Forelimb muscle (tissue), 1 donor: ENCODE data around the gene PDE11A. TPM values are rescaled to one million over a fixed set of nuclear protein-coding genes. Genes with fewer than 3 reads are reported as not detected.
"Not testable (repeated sequence)": the region's sequence is repeated elsewhere in the genome, so short reads cannot be mapped to it uniquely, and the experiment has no call there.

Source experiments
- DNase-seq: peaks from one replicate; pipeline ENCODE4 v3.0.0-alpha.2; 2013; ENCODE audit warnings: low read depth
- polyA plus RNA-seq: library from polyadenylated mRNA; unstranded; fragments of 120-200 nt; gene quantifications from one replicate; pipeline ENCODE4 v1.2.1, GENCODE V29; 2013; ENCODE audit not compliant: insufficient read length

PDE11A gene
- polyA plus RNA-seq, 1 donor: 1.00 TPM

DNA sequence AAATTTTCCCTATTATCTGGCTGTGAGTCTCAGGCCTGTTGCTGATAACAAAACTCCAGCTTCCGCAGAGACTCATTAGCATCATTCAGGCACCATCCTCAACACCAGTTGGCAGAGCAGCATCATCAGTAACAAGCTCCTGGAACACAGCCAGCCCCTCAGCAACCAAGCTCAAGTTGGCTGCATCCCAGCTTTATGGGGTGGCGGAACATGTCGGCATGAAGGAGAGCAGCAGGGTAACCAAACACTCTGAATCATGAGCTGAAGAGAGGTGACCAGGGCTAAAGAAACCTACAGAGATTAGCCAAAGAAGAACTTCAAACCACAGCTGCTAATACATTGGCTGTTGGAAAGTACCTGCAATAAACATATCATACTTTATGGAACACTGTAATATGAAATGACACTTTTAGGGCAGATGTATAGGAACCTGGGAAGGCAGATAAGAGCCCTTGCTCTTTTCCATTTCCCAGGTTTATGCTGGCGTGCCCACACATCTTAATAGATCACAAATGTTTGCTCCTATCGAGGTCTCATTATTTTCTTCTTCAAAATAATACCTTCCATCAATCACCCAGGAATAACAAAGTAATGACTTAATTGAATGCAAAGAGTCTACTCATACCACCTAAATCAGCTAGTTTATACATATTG is 63.8 kb downstream of the PDE11A start:
- no peak for DNase-seq

DNA sequence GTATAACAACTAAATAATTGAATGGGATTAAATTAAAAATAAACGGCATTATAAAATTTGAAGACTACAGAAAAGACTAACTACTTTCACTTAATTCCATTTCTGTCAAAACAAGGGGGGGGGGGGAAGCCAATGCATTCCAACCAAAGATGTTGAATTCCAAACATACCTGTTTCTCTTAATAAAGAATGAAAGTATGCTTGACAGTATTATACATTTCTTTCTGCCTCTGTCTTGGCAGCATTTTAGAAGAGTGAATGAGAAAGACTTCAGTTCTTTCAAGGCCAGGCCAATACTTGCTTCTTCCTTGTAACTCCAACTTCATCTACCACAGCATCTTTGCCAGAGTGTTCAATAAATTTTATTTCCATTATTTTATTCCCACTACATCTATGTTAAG is 65.9 kb downstream of the PDE11A start:
- no peak for DNase-seq

DNA sequence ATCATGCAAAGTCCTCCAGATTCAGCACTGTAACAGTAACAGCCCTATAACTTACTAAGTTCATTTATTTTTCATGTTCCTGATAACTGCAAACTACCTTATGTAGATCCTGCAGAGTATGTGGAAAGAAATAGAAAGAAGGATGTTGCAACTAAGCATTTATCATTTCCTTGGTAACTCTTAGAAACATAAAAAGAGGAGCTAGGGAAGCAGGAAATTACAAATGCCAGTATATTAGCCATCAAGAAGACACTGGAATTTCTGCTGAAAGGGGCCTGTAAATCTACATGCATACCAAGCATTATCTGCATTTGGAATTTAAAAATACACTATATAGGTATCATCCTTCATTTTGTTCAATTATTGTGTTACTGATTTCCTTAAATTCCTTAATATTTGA is 66.8 kb downstream of the PDE11A start:
- DNase-seq: no peak

DNA sequence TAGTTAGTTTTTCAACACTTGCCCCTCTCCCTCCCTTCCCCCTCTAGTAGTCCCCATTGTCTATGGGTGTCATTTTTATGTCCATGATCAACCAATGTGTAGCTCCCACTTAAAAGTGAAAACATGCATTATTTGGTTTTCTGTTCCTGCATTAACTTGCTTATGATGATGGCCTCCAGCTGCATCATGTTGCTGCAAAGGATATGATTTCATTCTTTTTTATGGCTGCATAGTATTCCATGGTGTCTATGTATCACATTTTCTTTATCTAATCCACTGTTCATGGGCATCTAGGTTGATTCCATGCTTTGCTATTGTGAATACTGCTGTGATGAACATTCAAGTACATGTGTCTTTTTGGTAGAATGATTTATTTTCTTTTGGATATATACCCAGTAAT is 70.5 kb downstream of the PDE11A start:
- DNase-seq: no peak

DNA sequence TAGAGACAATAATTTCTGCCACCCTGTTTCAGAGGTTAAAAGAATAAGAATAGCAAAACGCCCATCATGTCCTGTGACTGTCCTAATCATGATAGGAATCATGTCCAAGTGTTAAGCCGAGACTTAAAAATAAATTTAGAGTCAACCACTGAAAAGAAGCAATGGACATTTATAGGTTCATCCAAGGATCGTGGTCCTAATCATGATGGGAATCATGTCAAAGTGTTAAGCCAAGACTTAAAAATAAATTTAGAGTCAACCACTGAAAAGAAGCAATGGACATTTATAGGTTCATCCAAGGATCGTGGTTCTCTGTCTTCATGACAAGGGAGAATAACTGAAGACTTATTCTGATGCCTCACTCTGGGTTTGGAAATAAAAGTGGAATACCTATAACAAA is 73.6 kb downstream of the PDE11A start:
- DNase-seq: no peak

DNA sequence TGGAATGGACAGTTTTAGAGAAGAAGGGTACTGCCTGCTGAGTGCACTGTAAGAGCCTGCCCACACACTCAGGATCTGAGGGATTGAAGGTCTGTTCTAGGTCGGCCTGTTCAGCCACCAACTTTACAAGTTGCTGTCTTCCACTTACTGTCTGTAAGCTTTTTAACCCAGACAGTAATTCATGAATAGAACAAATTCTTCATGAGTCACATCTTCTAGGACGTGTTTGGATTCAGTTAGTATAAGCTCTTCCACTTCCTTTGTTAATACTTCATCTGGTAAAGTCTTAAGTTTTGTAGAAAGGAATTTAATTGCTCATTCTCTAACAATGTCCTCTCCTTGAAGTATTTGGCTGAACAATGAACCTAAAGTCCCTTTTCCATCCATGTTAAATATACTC is 74.6 kb downstream of the PDE11A start:
- DNase-seq: no peak

DNA sequence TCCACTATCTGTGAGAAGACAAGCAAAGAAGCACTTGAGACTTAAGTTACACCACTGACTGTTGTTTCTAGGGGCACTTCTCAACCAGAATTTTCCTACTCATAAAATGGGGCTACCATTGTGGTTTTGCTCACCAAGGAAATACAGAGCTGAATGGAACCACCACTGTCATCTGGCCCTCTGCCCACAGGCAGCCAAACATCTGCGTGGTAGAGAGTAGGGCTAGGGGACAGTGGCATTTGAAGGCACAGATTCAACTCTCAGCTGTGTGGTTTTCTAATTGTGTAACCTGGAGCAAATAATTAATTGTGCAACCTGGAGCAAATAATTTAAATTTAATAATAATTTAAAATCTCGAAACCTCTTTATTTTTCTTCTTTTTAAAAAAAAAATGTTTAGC is 79.6 kb downstream of the PDE11A start:
- no peak for DNase-seq

DNA sequence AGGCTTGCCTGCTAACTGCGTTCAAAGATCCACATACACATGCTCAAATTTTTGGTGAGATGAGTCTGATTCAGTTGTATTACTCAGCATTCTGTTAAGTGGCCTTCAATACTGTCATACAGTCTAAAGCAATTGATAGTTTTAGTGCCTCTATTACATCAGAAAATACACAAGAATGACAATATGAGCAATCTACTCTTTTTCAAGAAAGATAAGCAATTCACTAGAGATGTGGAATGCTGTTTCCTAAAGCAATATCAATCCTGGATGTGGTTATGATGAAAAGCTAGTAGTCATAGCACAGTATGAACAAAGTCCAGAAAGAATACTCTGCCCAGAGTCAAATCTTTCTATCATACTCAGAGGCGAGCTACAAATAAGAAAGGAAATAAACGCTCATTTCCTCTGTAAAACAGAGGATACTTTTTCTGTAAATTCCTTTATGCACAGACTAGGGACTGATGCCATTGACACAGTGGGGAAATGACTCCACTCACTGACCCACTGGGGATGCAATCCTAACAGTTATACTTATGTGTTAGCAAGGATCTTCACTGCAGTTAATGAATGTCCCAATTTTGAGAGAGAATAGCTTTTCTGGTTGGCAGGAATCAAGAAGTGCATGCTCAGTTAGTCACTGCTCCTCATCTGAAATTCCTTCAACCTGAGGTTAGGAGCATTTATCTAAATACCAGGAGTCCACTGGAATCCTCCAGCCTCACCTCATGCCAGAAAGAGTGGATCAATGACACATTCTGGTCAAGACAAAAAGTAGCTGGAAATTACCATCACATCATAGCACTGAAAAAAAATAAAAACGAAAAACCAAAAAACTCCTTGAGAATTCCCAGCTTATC is 83.3 kb downstream of the PDE11A start:
- no peak for DNase-seq

DNA sequence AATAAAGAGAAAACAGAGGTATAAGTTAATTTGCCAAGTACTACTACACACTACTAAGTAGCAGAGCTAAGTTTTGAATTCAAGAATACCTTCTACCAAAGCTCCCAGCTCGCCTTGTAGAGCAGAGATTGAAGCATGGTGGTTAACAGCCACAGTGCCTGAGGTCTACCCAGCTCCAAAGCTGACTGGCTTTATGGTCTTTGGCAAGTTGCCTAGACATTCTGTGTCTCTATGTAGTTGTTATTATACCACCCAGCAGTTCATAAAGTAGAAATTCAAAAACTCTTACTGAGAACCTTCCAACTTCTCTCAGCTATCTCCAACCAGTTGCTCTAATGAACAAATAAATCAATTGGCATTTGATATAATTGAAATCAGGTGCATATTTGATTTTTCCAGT is 87.8 kb downstream of the PDE11A start:
- DNase-seq: no peak

DNA sequence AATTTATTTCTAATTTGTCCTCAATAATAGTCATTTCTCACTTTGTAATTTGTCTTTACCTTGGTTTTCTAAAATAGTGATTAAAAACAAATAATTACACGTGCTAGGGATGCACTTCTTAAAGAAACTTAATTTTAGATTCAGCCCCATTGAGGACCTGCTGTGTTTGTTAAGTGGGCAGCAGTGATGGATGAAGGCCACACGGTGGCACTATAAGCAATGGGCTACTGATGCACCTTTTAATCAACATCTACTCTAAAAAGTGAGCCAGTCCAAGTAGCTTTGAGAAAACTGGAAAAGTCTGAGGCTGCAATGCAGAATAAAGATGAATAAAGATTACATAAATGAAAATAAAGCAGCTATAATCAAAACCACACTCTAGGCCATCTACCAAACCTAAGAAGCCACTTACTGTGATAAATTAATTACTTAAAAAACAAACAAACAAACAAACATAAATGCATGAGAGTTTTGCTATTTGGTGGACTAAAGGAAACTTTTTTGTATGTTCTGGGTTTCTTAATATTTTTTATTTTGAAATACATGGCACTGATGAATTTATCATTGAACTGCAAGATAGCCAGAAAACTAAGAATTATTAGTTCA is 89.3 kb downstream of the PDE11A start:
- DNase-seq: no peak

DNA sequence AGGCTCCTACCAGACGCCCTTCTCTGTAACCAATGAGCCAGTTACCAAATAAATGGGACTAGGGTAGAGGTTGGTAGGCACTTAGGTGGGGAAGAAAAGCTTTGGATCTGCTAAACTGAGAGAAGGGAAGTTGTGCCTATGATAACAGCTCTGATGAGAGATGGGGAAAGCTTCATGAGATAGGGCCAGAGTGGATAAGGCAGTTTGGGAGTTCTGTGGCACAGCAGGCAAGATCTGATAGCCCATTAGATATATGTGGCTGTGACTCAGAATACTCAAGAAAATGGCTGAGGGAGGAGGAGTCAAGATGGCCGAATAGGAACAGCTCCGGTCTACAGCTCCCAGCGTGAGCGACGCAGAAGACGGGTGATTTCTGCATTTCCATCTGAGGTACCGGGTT is 99.8 kb downstream of the PDE11A start:
- no peak for DNase-seq

DNA sequence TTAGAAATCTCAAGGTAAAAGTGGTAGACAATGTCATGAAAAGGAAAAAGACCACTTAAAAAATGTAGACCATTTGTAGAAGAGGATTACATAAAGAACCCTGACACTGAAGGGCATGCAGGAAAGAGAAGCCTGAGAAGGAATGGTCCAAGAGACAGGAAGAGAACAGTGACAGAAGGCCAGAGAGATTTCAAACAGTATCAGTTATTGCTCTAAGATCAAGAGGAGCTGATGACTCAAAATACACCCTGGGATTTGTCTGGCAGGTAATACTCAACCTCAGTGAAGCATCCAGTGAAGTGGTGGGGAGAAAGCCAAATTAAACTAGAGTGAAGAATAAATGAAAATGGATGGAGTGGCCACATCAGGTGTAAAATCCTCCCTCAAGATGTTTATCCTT is 100.5 kb downstream of the PDE11A start:
- DNase-seq: no peak

DNA sequence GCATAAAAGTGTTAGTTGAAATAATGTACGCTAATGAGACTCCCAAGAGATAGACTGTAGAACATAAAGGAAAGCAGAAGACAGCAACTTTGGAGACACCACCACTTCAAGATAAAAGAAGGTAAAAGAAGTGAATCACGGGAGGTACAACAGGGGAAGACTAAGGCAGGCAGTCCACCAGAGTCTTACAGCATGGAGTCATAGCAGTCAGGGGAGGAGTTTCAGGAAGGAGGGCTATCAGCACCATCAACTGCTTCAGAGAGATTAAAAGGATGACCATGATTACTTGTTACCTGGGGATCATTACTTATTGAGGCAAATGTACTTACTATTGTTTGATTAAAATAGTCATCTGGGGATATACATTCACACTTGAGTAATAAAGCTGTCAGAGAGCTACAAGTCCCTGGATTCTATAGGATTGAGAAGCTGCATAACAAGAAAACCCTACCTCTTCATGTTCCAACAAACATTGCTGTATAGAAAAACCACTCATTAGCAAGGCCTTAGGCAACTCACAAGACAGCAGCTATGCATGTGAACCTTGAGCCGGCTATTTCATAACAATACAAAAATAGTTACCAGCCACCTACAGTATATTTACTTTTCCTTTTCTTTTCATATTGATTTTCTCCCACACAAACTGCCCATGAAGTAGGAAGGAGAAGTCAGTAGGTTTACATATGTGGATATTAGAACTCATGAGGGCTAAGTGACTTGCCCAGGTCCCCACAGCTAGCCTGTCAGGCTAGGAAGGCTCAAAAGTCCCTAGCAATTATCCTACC is 101.7 kb downstream of the PDE11A start:
- no peak for DNase-seq

DNA sequence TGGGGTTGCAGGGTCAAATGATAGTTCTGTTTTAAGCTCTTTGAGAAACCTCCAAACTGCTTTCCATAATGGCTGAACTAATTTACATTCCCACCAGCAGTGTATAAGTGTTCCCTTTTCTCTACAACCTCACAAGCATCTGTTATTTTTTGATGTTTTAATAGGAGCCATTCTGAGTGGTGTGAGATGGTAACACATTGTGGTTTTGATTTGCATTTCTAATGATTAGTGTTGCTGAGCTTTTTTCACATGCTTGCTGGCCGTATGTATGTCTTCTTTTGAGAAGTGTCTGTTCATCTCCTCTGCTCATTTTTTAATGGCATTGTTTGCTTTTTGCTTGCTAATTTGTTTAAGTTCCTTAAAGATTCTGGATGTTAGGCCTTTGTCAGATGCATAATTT is 107.7 kb downstream of the PDE11A start:
- no peak for DNase-seq

DNA sequence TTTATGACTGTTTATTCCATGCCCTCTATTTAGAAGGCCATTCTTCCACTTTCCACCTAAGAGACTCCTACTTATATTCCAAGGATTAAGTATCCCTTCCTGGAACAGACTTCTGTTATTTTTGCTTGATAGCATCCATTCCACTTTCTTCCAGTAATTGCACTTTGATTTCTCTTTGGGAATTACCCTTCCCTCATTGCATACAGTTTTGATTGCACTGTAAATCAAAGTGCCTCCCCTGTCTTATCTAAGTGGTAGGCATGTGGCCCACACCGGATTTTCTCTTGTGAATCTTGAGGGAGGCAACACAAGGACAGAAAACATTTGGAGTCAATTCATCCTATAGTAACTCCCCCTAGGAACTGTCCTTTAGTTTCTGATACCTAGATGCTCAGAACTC is 120.4 kb downstream of the PDE11A start:
- DNase-seq: no peak

DNA sequence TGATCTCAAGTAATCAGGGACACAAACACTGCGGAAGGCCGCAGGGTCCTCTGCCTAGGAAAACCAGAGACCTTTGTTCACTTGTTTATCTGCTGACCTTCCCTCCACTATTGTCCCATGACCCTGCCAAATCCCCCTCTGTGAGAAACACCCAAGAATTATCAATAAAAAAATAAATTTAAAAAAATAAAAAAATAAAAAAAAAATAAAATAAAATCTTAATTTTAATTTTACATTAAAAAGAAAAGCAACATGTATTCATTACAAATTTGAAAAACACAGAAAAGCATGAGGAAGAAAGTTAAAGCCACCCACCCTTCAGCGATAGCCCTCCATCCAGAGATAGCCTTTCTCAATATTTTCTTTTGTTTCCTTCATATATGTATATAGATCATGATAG is 125.0 kb downstream of the PDE11A start:
- DNase-seq: not testable (repeated sequence)

DNA sequence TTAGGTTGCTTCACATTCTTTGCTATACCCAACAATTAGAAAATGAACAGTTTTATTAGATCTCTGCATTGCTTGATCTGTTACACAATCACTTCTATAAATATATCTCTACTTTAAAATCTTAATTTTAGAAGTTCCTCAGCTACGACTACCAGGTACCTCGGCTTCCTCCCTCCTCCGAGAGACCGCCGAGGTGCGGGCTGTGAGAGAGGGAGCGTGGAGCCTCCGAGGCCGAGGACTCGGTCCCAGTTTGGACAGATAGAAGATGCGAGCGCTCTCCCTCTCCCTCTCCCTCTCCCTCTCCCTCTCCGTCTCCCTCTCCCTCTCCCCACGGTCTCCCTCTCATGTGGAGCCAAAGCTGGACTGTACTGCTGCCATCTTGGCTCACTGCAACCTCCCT is 128.0 kb downstream of the PDE11A start:
- not testable (repeated sequence) for DNase-seq

DNA sequence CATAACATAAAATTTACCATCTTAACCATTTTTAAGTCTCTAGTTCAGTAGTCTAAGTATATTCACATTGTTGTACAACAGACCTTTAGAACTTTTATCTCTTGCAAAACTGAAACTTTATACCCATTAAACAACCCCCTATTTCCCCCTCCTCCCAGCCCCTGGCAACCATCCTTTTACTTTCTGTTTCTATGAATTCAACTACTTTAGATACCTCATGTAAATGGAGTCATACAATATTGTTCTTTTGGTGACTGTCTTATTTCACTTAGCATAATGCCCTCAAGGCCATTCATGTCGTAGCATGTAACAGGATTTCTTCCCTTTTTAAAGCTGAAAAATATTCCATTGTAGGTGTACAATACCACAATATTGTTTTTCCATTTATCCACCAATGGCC is 129.8 kb downstream of the PDE11A start:
- DNase-seq: no peak

DNA sequence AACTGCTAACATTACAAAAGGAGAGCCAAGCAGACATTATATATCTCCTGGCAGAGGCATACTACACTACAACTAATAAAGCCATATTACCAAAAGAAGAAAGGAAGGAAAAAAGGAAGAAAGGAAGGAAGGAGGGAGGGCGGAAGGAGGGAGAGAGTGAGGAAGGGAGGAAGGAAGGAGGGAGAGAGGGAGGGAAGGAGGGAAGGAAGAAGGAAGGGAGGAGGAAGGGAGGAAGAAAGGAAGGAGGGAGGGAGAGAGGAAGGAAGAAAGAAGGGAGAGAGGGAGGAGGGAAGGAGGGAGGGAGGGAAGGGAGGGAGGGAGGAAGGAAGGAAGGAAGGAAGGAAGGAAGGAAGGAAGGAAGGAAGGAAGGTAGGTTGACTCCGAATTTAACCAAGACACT is 133.4 kb downstream of the PDE11A start:
- DNase-seq: no peak

DNA sequence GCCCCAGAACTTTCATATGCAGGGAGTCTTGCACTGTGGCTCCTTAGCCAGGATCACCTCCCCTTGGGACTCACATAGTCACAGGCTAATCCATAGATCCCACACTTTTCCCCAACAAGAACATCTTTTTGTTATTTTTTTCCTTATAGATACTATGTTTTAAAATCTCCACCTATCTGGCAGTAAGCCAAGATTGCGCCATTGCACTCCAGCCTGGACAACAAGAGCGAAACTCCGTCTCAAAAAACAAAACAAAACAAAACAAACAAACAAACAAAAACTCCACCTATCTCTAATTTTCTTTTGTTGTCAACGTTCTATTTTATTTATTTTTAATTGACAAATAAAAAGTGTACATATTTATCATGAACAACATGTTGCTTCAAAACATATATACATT is 141.7 kb downstream of the PDE11A start:
- no peak for DNase-seq

DNA sequence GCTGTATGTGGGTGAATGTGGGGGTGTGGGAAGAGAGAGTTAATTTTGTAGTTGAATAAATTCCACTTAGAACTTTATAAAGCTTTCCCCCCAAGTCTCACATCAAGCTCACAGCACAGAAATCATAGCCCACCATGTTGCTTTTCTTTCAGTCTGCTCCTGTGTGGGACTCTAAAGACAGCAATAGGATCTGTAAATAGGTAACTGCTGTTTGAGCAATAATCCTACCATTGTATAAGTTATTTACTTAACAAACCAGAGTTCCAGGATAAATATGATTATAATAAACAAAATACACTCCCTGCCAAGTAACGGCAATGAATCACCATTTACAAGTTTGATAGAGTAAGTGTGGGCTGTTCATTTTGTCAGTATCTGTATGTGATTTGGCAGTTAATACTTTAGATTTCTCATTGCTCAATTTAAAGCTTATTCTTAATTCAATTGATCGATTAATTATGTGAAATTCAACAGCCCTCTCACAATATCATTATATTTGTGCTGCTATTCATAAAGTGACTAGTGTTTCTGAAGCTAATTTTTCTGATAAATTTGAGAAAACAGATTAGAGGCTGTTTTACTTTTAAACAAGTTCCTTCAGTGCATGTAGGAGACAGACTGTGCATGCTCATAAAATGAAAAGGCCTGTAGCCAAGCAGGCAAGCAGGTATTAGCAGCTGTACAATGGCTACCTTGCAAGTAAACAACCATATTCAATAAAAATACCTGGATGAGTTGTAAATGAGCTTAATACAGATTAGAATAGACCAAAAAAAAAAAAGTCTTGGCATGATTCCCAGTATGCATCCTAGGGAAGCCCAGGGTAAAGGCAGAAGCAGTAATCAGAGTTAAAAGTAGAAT is 142.7 kb downstream of the PDE11A start:
- no peak for DNase-seq
